ENCODE measurements around the gene AATF. TPM values are rescaled to one million over a fixed set of nuclear protein-coding genes. Genes with fewer than 3 reads are reported as not detected.
A peak's percentile ranks its signal among the peaks of the same experiment; 100 is the strongest.

The AATF gene, protein sequence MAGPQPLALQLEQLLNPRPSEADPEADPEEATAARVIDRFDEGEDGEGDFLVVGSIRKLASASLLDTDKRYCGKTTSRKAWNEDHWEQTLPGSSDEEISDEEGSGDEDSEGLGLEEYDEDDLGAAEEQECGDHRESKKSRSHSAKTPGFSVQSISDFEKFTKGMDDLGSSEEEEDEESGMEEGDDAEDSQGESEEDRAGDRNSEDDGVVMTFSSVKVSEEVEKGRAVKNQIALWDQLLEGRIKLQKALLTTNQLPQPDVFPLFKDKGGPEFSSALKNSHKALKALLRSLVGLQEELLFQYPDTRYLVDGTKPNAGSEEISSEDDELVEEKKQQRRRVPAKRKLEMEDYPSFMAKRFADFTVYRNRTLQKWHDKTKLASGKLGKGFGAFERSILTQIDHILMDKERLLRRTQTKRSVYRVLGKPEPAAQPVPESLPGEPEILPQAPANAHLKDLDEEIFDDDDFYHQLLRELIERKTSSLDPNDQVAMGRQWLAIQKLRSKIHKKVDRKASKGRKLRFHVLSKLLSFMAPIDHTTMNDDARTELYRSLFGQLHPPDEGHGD
- 28.6 and 43.5 TPM in 2 replicates for total RNA-seq (2014; rRNA removed; shearing (Covaris generic))

- peak; percentile 96 for DNase-seq (ENCODE audit: low read depth)
These were observed at the start of gene AATF for GRCh38 chr17:36948717-36949460. TSS of gene AATF (plus strand) at chr17:36948954. CDS start at chr17:36949126, 172 bp downstream.

DNA sequence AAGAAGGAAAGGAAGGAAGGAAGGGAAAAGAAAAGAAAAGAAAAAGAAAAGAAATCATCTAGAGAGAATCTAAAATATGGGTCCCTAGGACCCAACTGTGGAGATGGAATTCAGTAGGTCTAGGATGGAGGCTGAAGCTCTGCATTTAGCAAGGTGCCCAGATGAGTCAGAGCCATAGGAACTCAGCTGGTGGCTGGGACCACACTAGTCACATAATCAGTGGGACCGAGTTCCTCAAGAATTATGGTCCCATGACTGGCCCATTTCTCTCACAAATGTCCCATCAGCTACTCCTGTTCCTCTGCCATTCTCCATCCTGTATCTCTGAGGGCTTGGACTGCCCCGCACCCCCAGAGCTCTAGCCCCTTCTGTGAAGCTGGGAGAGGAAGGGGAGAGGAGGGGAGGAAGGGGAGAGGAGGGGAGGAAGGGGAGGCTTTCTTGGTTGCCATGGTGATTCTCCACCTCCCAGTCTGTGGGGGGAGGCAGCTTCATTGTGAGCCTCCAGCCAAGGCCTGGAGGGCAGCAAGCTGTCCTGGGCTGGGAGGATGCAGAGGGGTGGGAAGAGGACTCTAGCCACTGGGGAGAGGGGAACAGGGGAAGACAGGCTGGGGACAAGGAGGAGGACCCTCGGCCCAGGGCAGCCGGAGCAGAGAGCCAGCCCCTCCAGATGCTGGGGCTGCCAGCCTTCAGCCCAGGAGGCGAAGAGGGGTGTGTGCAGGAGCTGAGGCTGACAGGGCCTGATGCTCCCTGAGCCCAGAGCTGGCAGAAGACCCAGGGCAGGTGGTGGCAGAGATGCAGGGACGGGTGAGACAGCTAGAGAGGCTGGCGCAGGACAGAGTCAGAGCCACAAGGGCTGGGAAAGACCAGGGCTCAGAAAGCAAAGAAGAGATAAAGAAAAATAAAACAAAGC lies 49.2 kb upstream of the AATF start:
- DNase-seq (ENCODE audit: low read depth) = peak; percentile 56

- DNase-seq (ENCODE audit: low read depth) = no peak
These were observed 48.6 kb upstream of the AATF start for GRCh38 chr17:36900160-36900512.

DNA sequence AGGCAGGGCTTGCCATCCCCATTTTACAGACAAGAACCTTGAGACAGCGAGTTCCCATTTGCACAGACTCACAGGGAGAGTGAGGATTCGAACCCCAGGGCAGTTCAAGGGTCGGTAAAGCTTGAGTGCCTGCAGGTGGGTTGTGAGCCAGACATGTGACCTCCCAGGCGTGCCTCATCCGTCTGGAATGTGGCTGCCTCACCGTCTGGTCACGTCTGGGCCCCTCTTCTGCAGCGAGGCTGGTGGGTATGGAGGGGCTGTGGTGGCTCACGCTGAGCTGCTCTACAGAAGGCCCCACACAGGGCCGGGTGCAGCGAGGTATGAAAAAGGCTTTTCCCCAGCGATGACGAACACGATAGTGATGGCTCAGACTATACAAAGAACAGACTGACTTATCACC lies 47.2 kb upstream of the AATF start:
- peak; percentile 87 for DNase-seq (ENCODE audit: low read depth)

DNA sequence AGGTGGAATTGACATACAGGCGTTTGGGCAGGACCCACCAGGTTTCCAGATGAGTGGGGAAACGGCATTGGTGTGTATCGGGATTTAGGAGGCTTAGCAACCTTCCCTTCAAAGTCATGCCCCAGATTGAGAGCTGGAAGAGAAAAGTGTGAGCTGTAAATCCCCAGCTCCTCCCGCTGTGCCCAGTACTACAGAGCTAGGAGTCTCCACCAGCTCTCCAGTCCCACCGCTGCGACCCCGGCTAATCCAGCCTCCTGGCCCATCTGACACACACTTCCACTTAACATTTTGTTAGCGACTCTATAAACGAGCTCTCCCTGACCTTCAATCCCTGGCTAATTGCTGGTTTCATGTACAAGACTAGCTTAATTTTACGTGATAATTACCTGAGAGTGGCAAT lies 41.3 kb upstream of the AATF start:
- no peak for DNase-seq (ENCODE audit: low read depth)

- no peak for DNase-seq (ENCODE audit: low read depth)
These were observed 38.2 kb upstream of the AATF start for GRCh38 chr17:36910513-36910912.

DNA sequence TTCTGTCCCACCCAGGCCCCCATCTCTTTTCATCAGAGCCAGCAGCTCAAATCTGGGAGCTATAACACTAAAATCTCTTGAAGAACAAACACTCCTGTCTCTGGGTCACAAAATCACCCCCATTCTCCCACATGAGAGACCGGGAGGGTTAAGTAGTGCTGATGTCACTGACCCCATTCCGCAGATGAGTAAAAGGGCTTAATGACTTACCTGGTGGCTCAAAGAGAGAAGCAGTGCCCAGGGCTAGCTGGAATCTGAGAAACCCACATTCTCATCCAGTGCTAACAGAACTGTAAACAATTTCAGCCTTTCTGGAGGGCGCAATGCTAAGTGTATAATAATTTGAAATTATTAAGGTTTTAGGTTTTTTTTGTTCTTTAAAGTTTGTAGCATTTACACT lies 37.8 kb upstream of the AATF start:
- DNase-seq (ENCODE audit: low read depth) = no peak

GRCh38 chr17:36913132-36913531 lies 35.6 kb upstream of the AATF start:
- no peak for DNase-seq (ENCODE audit: low read depth)

- peak; percentile 75 for DNase-seq (ENCODE audit: low read depth)
These were observed 30.5 kb upstream of the AATF start for GRCh38 chr17:36918211-36918691.

- no peak for DNase-seq (ENCODE audit: low read depth)
These were observed 29.3 kb upstream of the AATF start for GRCh38 chr17:36919407-36919968.

GRCh38 chr17:36920032-36921005 lies 28.4 kb upstream of the AATF start:
- DNase-seq (ENCODE audit: low read depth) = peak; percentile 91

- DNase-seq (ENCODE audit: low read depth) = peak; percentile 97
These were observed 27.5 kb upstream of the AATF start for GRCh38 chr17:36921095-36921851.

DNA sequence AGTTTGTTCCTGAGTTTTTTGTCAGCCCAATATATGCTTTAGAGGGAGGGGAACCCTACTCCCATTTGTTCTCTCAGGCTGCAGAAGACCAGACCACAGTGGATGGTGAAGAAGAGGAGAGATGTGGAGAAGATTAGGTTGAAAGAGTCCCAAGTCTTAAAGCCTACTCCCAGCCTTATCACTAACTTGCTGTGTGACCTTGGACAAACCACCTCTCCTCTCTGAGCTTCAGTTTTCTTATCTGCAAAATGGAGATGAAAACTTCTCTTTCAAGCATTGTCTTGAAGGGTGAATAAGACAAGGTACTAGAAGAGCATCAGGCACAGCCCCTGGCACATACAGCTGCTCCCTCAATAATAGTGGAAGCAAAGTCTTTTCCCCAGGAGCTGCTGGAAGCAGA lies 26.6 kb upstream of the AATF start:
- no peak for DNase-seq (ENCODE audit: low read depth)

DNA sequence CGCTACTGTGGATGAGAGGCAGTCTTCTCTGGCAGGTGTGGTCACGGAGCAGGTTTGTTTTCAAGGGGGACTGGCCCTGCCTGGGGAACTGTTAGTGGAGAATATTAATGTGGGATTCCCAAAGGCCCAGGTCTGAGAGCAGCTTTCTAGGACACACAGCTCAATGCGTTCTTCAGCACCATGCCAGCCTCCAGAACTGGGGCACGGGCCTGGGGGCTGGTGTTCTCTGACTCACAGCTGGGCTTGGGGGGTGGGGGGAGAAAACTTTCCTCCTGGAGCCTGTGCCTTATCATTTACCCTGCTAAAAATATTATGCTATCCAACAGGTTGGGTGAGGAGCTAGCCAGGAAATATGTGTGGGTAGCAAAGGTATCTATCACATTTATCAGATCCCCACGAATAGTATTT lies 24.9 kb upstream of the AATF start:
- DNase-seq (ENCODE audit: low read depth) = peak; percentile 32

DNA sequence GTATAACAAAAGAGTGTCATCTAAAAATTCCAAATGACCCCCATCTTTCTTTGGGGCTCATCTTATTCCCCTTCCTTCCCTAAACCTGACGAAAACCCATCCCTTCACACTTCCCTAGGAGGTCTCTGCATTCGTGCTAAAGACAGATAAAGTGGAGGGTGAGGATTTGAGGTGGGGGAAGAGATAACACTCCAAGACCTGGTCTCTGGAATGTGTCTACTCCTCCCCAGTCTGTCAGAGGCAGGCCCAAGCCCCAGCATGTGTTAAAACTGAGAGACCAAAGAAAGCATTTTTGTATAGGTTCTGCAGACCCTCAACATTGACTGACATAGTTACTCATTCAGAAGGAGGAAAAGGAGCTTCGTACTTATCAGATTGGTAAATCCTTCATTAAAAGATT lies 22.5 kb upstream of the AATF start:
- DNase-seq (ENCODE audit: low read depth) = no peak

GRCh38 chr17:36926701-36927100 lies 22.1 kb upstream of the AATF start:
- no peak for DNase-seq (ENCODE audit: low read depth)

DNA sequence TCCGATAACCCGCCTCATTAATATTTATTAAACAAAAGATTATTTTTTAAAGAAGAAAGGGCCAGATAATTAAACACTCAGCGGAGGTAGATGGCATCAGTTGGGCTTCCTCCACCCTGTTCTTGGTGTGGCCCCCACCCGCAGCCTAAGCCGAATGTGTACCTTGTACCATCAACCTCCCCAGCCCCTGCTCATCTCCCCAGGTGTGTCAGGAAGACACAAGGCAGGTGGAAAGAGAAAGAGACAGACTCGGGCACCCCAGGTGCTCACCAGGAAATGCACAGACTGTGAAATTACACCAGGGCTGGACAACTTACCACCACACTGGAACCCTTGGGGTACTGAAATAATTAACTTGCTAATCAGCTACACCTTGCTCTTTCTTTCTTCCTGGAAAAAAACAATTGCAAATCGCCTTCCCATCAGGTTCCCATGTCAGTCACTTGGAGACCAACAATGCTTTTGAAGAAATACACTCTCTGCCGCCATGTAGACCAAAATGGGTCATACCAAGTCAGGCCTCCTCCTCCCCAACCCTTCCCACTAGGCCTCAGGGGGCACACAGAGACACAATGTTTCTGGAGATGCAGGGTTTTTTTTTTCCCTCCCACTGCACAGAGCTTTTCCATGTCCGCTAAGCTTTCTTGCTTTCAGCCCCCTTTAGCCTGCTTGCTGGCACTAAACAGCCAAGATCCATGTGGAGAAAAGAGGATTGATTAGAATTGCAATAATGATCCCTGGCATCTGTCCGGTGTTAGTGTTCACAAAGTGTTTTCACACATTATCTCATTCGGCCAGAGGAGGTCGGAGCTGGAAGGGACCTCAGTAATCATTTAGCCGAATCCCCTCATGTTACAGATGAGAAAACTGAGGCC lies 20.0 kb upstream of the AATF start:
- DNase-seq (ENCODE audit: low read depth) = no peak

GRCh38 chr17:36929851-36930582 lies 18.7 kb upstream of the AATF start:
- DNase-seq (ENCODE audit: low read depth) = no peak

Measured in M059J (cell line).